HCT116 (cell line): ENCODE data around the gene MTA3. TPM values are rescaled to one million over a fixed set of nuclear protein-coding genes. Genes with fewer than 3 reads are reported as not detected.

ENCODE experiments used
- ATAC-seq: fragments of 200-7000 bp; cut with Tn5 transposase; 2 replicates; pipeline ENCODE4 v1.9.1; 2020; ENCODE audit warnings: mild to moderate bottlenecking, moderate library complexity
- BruUV-seq: library from RNA; stranded (reverse); fragments of 400-500 nt; replicated peaks from 2 replicates; lab custom pipeline; 2021; lab: Mats Ljungman, UMichigan
- CTCF ChIA-PET: fragments of 300-600 bp; sonication (Branson Sonifier 250); formaldehyde crosslinking; loops from one replicate; lab custom pipeline; 2021; ENCODE audit warnings: antibody characterized with exemption; lab: Charles Lee
- POLR2A ChIA-PET: fragments of 300-600, 350-600 bp; sonication (Branson Sonifier 250); formaldehyde crosslinking; loops from one replicate; lab custom pipeline; 2021; ENCODE audit warnings: antibody characterized with exemption; lab: Charles Lee
- RAD21 ChIA-PET, 2 experiments: fragments of 300-600 bp; sonication (Branson Sonifier 250); formaldehyde crosslinking; loops; one replicate each; lab custom pipeline; 2023; ENCODE audit warnings: low total read pairs in 2 of 2; ENCODE audit not compliant: uncharacterized antibody in 2 of 2, unreplicated experiment in 2 of 2, low non-redundant PET in 1 of 2; lab: Charles Lee
- DNase-seq: peaks from one replicate; pipeline ENCODE4 v3.0.0-alpha.2; 2010; ENCODE audit warnings: low read depth, low spot score
- H2AFZ ChIP-seq: fragments of 200-600 bp; shearing (Covaris generic), sonication (generic); 2 replicates; pipeline ENCODE4 v1.6.1; 2017; ENCODE audit warnings: low read depth, mixed run types, mixed read lengths, antibody characterized with exemption, low read length; ENCODE audit not compliant: poor library complexity, severe bottlenecking
- H3K27ac ChIP-seq: 2 replicates; pipeline ENCODE4 v1.5.1; 2012; ENCODE audit warnings: low read depth, low read length
- H3K27me3 ChIP-seq: fragments of 200-600 bp; sonication (generic); 2 replicates; pipeline ENCODE4 v1.6.1; 2016; ENCODE audit warnings: mixed run types, low read length, mixed read lengths; ENCODE audit not compliant: insufficient read depth
- H3K36me3 ChIP-seq, 2 experiments: fragments of 200-500 bp in 1 of 2; fragments of 200-600 bp in 1 of 2; sonication (Bioruptor generic) in 1 of 2; sonication (generic) in 1 of 2; 2 replicates each; pipeline versions ENCODE4 v1.5.1 to v1.6.1; 2014 to 2016; ENCODE audit warnings: low read length in 2 of 2, inconsistent platforms in 1 of 2, mixed read lengths in 1 of 2, mixed run types in 1 of 2; ENCODE audit not compliant: insufficient read depth in 2 of 2, control insufficient read depth in 1 of 2
- H3K4me1 ChIP-seq, 2 experiments: fragments of 200-600 bp in 1 of 2; sonication (generic) in 1 of 2; 2 replicates each; pipeline versions ENCODE4 v1.5.1 to v1.6.1; 2012 to 2017; ENCODE audit warnings: low read length in 2 of 2, inconsistent platforms in 1 of 2, mild to moderate bottlenecking in 1 of 2, mixed read lengths in 1 of 2, mixed run types in 1 of 2, moderate library complexity in 1 of 2; ENCODE audit not compliant: insufficient read depth in 2 of 2, control insufficient read depth in 1 of 2
- H3K4me2 ChIP-seq: fragments of 200-600 bp; sonication (generic); 2 replicates; pipeline ENCODE4 v1.6.1; 2017; ENCODE audit warnings: mixed run types, low read length, mixed read lengths
- H3K4me3 ChIP-seq, 2 experiments: fragments of 200-600 bp in 1 of 2; sonication (generic) in 1 of 2; replicated peaks in 1 of 2; 2 replicates each; pipeline ENCODE4 v1.5.1; 2011 to 2016; ENCODE audit warnings: low read length in 2 of 2, control low read depth in 1 of 2, low read depth in 1 of 2, mild to moderate bottlenecking in 1 of 2, mixed read lengths in 1 of 2, mixed run types in 1 of 2
- H3K79me2 ChIP-seq: fragments of 200-600 bp; sonication (generic); 2 replicates; pipeline ENCODE4 v1.6.1; 2017; ENCODE audit warnings: mild to moderate bottlenecking, mixed run types, low read length, moderate library complexity, mixed read lengths; ENCODE audit not compliant: insufficient read depth
- H3K9ac ChIP-seq: fragments of 200-600 bp; sonication (generic); 2 replicates; pipeline ENCODE4 v1.6.1; 2016; ENCODE audit warnings: low read length, mixed read lengths
- H3K9me2 ChIP-seq: fragments of 200-600 bp; sonication (generic), shearing (Covaris generic); 2 replicates; pipeline ENCODE4 v1.6.1; 2017; ENCODE audit warnings: mixed run types, mild to moderate bottlenecking, moderate library complexity; ENCODE audit not compliant: insufficient read depth
- H3K9me3 ChIP-seq, 2 experiments: fragments of 200-500 bp in 1 of 2; fragments of 200-600 bp in 1 of 2; sonication (Bioruptor generic) in 1 of 2; sonication (generic) in 1 of 2; 2 replicates each; pipeline ENCODE4 v1.6.1; 2014 to 2017; ENCODE audit warnings: low read length in 2 of 2, mixed read lengths in 2 of 2, inconsistent platforms in 1 of 2, low read depth in 1 of 2, mild to moderate bottlenecking in 1 of 2, mixed run types in 1 of 2, moderate library complexity in 1 of 2; ENCODE audit not compliant: control insufficient read depth in 1 of 2, insufficient read depth in 1 of 2
- H4K20me1 ChIP-seq: fragments of 200-600 bp; sonication (generic), shearing (Covaris generic); 2 replicates; pipeline ENCODE4 v1.6.1; 2017; ENCODE audit warnings: mixed run types, mild to moderate bottlenecking, moderate library complexity; ENCODE audit not compliant: insufficient read depth
- CEBPB ChIP-seq: IDR thresholded peaks from 2 replicates; pipeline ENCODE4 v1.6.1; 2012; ENCODE audit warnings: low read depth
- EGR1 ChIP-seq: IDR thresholded peaks from 2 replicates; pipeline ENCODE4 v1.6.1; 2012; ENCODE audit warnings: low read depth
- ELF1 ChIP-seq: IDR thresholded peaks from 2 replicates; pipeline ENCODE4 v1.6.1; 2012; ENCODE audit warnings: low read depth, borderline replicate concordance
- POLR2AphosphoS5 ChIP-seq: IDR thresholded peaks from 2 replicates; pipeline ENCODE4 v1.6.1; 2011; ENCODE audit warnings: mild to moderate bottlenecking, low read depth, low read length, moderate library complexity
- RAD21 ChIP-seq: IDR thresholded peaks from 2 replicates; pipeline ENCODE4 v1.6.1; 2012; ENCODE audit warnings: low read depth, mild to moderate bottlenecking
- SIN3A ChIP-seq: IDR thresholded peaks from 2 replicates; pipeline ENCODE4 v1.6.1; 2012; ENCODE audit warnings: low read depth
- SRF ChIP-seq: IDR thresholded peaks from 2 replicates; pipeline ENCODE4 v1.6.1; 2012; ENCODE audit warnings: low read depth
- TCF7L2 ChIP-seq: IDR thresholded peaks from 2 replicates; pipeline ENCODE4 v1.7.0; 2011; ENCODE audit warnings: borderline replicate concordance, inconsistent platforms; ENCODE audit not compliant: insufficient read depth, insufficient read length; ENCODE audit errors: extremely low read depth
- ZFX ChIP-seq: fragments of 450-650 bp; IDR thresholded peaks from 2 replicates; pipeline ENCODE4 v1.6.1; 2017
- ZNF274 ChIP-seq: fragments of 200-500 bp; sonication (Bioruptor generic); IDR thresholded peaks from 2 replicates; pipeline ENCODE4 v1.6.1; 2014; ENCODE audit warnings: mild to moderate bottlenecking, low read depth, low read length, inconsistent platforms
- intact Hi-C: fragments of 100-400 bp; cut with micrococcal nuclease; formaldehyde crosslinking; loops from 2 replicates; pipeline ENCODE4 v1.10.0; 2022
- total RNA-seq: library from RNA; stranded (reverse); gene quantifications from one replicate; pipeline ENCODE4 v1.2.1, GENCODE V29; 2021; ENCODE audit not compliant: unreplicated experiment
- TF ChIP-seq, protein P1 (sequence below): IDR thresholded peaks from 2 replicates; pipeline ENCODE4 v1.6.1; 2012; ENCODE audit warnings: low read depth
- TF ChIP-seq, protein P2 (sequence below): IDR thresholded peaks from 2 replicates; pipeline ENCODE4 v1.6.1; 2012
- TF ChIP-seq, protein P3 (sequence below), 3 experiments: fragments of 200-600 bp in 1 of 3; sonication (generic) in 1 of 3; IDR thresholded peaks in 2 of 3; conservative IDR thresholded peaks in 1 of 3; 2 replicates each; pipeline ENCODE4 v1.5.1; 2012 to 2017; ENCODE audit warnings: low read depth in 2 of 3, low read length in 2 of 3, antibody characterized with exemption in 1 of 3, borderline replicate concordance in 1 of 3, control low read depth in 1 of 3, mild to moderate bottlenecking in 1 of 3, mixed read lengths in 1 of 3, mixed run types in 1 of 3, moderate library complexity in 1 of 3; ENCODE audit not compliant: insufficient read depth in 1 of 3
- TF ChIP-seq, protein P4 (sequence below): IDR thresholded peaks from 2 replicates; pipeline ENCODE4 v1.6.1; 2012

MTA3 gene
- total RNA-seq, 1 experiment from 2014 or later, result 46.3 TPM

DNA sequence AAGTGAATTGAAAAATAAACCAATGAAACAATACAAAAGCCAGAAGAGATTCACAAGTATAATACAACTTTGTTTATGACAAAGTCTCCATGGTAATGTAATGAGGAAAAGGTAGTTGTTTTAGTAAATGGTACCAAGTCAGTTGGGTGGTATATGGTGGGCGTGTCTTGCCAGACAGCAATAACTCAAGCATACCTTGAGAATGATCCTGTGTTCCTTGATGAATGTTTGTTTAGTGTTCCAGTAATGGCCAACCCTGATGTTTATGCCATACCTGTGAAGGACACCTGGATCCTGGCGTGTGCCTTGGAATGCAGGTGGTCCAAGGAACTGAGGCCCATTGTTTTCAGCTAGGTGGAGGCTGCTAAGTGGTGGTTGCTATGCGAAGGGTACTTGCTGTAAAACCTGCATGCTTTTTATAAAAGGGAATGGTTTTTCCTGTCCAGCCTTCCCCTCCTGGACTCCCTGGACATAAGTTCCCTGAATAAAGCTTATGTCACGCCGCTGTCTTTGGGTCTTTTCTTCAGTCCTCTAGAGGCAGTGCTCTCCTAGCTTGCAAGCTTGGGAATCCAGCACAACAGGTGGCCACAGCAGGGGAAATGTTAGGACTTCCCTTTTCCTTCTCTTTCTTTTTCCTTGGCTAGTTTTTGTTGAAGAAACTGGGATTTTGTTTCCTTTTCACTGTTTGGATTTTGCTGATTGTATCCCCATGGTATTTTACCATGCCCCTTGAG is 54.7 kb downstream of the MTA3 start:
- no peaks in the 10 kb centered on the region for H3K9me2 ChIP-seq
- H3K9ac ChIP-seq, result no peak overlapping the region
- no peak for DNase-seq
- POLR2A ChIA-PET, result no interaction called here
- no peaks in the 10 kb centered on the region; the same call in 1 of the 2 replicates for H4K20me1 ChIP-seq
- no peak overlapping the region for H2AFZ ChIP-seq
- TF ChIP-seq ZFX, result peak; percentile 9; the same call in 1 of the 2 replicates
- TF ChIP-seq, protein P1, sequence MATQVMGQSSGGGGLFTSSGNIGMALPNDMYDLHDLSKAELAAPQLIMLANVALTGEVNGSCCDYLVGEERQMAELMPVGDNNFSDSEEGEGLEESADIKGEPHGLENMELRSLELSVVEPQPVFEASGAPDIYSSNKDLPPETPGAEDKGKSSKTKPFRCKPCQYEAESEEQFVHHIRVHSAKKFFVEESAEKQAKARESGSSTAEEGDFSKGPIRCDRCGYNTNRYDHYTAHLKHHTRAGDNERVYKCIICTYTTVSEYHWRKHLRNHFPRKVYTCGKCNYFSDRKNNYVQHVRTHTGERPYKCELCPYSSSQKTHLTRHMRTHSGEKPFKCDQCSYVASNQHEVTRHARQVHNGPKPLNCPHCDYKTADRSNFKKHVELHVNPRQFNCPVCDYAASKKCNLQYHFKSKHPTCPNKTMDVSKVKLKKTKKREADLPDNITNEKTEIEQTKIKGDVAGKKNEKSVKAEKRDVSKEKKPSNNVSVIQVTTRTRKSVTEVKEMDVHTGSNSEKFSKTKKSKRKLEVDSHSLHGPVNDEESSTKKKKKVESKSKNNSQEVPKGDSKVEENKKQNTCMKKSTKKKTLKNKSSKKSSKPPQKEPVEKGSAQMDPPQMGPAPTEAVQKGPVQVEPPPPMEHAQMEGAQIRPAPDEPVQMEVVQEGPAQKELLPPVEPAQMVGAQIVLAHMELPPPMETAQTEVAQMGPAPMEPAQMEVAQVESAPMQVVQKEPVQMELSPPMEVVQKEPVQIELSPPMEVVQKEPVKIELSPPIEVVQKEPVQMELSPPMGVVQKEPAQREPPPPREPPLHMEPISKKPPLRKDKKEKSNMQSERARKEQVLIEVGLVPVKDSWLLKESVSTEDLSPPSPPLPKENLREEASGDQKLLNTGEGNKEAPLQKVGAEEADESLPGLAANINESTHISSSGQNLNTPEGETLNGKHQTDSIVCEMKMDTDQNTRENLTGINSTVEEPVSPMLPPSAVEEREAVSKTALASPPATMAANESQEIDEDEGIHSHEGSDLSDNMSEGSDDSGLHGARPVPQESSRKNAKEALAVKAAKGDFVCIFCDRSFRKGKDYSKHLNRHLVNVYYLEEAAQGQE, result no peak
- TF ChIP-seq, all 23 proteins: peak for 1
- no peaks in the 10 kb centered on the region for H3K36me3 ChIP-seq
- H3K9me3 ChIP-seq, result no peaks in the 10 kb centered on the region
- no peak overlapping the region for H3K27ac ChIP-seq
- RAD21 ChIA-PET, result no interaction called here
- no peak overlapping the region for H3K4me2 ChIP-seq
- H3K4me3 ChIP-seq, result no peak overlapping the region
- CTCF ChIA-PET, result no interaction called here
- ATAC-seq, result peak; percentile 52; the same call in 1 of the 2 replicates
- no peaks in the 10 kb centered on the region for H3K27me3 ChIP-seq
- intact Hi-C loops, result no loop called here
- no TSS peak for BruUV-seq
- peaks cover 2% of the 10 kb centered on the region; the same call in 1 of the 2 replicates for H3K79me2 ChIP-seq
- H3K4me1 ChIP-seq, result no peaks in the 10 kb centered on the region

DNA sequence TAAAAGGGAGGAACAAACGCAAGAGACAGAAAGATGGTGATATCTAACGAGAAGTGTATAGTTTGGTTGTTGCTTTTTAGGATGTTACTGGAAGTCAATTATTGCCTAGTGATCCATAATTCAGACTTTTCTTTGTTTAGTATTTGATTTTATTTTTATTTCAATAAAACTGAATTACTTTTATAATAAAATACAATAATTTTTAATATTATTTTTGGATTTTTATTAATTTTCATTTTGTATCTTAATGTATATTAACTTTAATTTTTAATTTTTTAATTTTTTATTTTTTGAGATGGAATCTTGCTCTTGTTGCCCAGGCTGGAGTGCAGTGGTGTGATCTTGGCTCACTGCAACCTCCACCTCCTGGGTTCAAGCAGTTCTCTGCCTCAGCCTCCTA is 55.6 kb downstream of the MTA3 start:
- Histone ChIP-seq H3K4me3 (no peak overlapping the region), H3K4me2 (no peak overlapping the region), H3K36me3 (no peaks in the 10 kb centered on the region), H3K27ac (no peak overlapping the region), H3K4me1 (no peaks in the 10 kb centered on the region), H3K79me2 (peaks cover 2% of the 10 kb centered on the region; the same call in 1 of the 2 replicates), H3K9me2 (no peaks in the 10 kb centered on the region), H2AFZ (no peak overlapping the region), H3K9ac (no peak overlapping the region), H3K9me3 (no peaks in the 10 kb centered on the region), H4K20me1 (no peaks in the 10 kb centered on the region; the same call in 1 of the 2 replicates), H3K27me3 (no peaks in the 10 kb centered on the region)
- ChIA-PET POLR2A (no interaction called here), RAD21 (no interaction called here), CTCF (no interaction called here)
- ATAC-seq, result no peak
- BruUV-seq, result no TSS peak
- DNase-seq, result no peak
- intact Hi-C loops, result no loop called here
- TF ChIP-seq, protein P2, sequence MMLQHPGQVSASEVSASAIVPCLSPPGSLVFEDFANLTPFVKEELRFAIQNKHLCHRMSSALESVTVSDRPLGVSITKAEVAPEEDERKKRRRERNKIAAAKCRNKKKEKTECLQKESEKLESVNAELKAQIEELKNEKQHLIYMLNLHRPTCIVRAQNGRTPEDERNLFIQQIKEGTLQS, result no peak
- TF ChIP-seq, protein P3, sequence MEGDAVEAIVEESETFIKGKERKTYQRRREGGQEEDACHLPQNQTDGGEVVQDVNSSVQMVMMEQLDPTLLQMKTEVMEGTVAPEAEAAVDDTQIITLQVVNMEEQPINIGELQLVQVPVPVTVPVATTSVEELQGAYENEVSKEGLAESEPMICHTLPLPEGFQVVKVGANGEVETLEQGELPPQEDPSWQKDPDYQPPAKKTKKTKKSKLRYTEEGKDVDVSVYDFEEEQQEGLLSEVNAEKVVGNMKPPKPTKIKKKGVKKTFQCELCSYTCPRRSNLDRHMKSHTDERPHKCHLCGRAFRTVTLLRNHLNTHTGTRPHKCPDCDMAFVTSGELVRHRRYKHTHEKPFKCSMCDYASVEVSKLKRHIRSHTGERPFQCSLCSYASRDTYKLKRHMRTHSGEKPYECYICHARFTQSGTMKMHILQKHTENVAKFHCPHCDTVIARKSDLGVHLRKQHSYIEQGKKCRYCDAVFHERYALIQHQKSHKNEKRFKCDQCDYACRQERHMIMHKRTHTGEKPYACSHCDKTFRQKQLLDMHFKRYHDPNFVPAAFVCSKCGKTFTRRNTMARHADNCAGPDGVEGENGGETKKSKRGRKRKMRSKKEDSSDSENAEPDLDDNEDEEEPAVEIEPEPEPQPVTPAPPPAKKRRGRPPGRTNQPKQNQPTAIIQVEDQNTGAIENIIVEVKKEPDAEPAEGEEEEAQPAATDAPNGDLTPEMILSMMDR (IDR thresholded peaks at IDR 0.05 in 2 of 3, conservative IDR thresholded peaks at IDR 0.05 in 1 of 3; ENCODE audit: borderline replicate concordance in 1 of 3, insufficient read depth in 1 of 3, low read depth in 2 of 3, low read length in 2 of 3), result no peak
- TF ChIP-seq EGR1 (no peak), POLR2AphosphoS5 (no peak), ELF1 (no peak), RAD21 (no peak), SIN3A (no peak), ZNF274 (no peak), TCF7L2 (no peak), SRF (no peak), CEBPB (no peak)
- TF ChIP-seq, protein P4, sequence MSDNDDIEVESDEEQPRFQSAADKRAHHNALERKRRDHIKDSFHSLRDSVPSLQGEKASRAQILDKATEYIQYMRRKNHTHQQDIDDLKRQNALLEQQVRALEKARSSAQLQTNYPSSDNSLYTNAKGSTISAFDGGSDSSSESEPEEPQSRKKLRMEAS, result no peak
- TF ChIP-seq, all 23 proteins: peak for 0
